Islet of Langerhans (tissue), 1 donor: ENCODE results near the gene ITK.

ENCODE experiments used
- FAIRE-seq: peaks from one replicate; lab custom pipeline; 2011; peaks lifted over from hg19 to GRCh38; lab: Jason Lieb, UNC

ITK gene

GRCh38 chr5:157180374-157181264 is at the start of gene ITK:
Gene ITK, plus strand, starts transcription at chr5:157180840. Its CDS starts 138 bp downstream, at chr5:157180978.
- FAIRE-seq = no peak

- no peak for FAIRE-seq
Observed at GRCh38 chr5:157130925-157131324, 49.7 kb upstream of the ITK start.

GRCh38 chr5:157132281-157132612 is 48.4 kb upstream of the ITK start:
- FAIRE-seq = no peak

GRCh38 chr5:157137691-157138090 is 42.9 kb upstream of the ITK start:
- no peak for FAIRE-seq

GRCh38 chr5:157142317-157143126 is 38.1 kb upstream of the ITK start, which contains the start of gene MED7:
Gene MED7, minus strand, starts transcription at chr5:157142865. Its CDS starts 3,434 bp downstream, at chr5:157139431.
- peak; percentile 99 for FAIRE-seq

- no peak for FAIRE-seq
Observed at GRCh38 chr5:157143127-157143971, 37.3 kb upstream of the ITK start.

- FAIRE-seq = peak; percentile 97
Observed at GRCh38 chr5:157148734-157149615, 31.7 kb upstream of the ITK start.

GRCh38 chr5:157150995-157151394 is 29.6 kb upstream of the ITK start:
- FAIRE-seq = no peak

- no peak for FAIRE-seq
Observed at GRCh38 chr5:157155297-157155696, 25.3 kb upstream of the ITK start.

GRCh38 chr5:157157293-157157891 is 23.2 kb upstream of the ITK start:
- no peak for FAIRE-seq

GRCh38 chr5:157159209-157159751 is 21.4 kb upstream of the ITK start:
- no peak for FAIRE-seq

- no peak for FAIRE-seq
Observed at GRCh38 chr5:157160001-157160400, 20.6 kb upstream of the ITK start.

- no peak for FAIRE-seq
Observed at GRCh38 chr5:157161996-157162395, 18.6 kb upstream of the ITK start.

GRCh38 chr5:157162919-157163510 is 17.6 kb upstream of the ITK start:
- no peak for FAIRE-seq

GRCh38 chr5:157164521-157164920 is 16.1 kb upstream of the ITK start:
- FAIRE-seq = no peak

- FAIRE-seq = no peak
Observed at GRCh38 chr5:157165261-157165660, 15.4 kb upstream of the ITK start.

- FAIRE-seq = no peak
Observed at GRCh38 chr5:157165668-157166067, 15.0 kb upstream of the ITK start.

- no peak for FAIRE-seq
Observed at GRCh38 chr5:157166214-157167213, 14.1 kb upstream of the ITK start, which contains the start of gene GARIN3. Gene GARIN3, minus strand, starts transcription at chr5:157166264. Its CDS starts 96 bp downstream, at chr5:157166168.

- FAIRE-seq = no peak
Observed at GRCh38 chr5:157167214-157167621, 13.4 kb upstream of the ITK start.
